Effector CD4-positive, alpha-beta T cell (primary cell): ENCODE measurements around the gene SDK1.

ENCODE experiments used
- DNase-seq: peaks from one replicate; pipeline ENCODE4 v3.0.0-alpha.2; 2020

SDK1 gene

DNA sequence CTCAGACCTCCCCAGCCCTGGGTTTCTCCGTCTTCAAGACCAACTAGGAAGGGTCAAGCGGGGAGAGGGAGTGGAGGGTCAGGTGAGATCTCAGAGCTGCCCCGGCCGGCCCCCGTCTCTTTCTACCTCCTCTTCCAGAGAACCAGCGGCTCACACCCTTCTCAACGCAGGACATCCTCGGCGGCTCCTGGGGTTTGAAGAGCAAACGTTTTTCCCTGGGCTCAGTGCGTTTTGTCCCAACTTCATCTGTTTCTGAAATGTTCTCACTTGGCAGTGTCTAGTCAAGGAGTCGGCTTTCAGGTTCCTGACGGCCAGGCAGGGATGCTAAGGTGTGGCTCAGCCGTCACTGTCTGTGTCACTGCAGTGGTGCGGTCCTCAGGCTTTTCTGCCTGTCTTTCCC, 964.6 kb downstream of the SDK1 start:
- no peak for DNase-seq

DNA sequence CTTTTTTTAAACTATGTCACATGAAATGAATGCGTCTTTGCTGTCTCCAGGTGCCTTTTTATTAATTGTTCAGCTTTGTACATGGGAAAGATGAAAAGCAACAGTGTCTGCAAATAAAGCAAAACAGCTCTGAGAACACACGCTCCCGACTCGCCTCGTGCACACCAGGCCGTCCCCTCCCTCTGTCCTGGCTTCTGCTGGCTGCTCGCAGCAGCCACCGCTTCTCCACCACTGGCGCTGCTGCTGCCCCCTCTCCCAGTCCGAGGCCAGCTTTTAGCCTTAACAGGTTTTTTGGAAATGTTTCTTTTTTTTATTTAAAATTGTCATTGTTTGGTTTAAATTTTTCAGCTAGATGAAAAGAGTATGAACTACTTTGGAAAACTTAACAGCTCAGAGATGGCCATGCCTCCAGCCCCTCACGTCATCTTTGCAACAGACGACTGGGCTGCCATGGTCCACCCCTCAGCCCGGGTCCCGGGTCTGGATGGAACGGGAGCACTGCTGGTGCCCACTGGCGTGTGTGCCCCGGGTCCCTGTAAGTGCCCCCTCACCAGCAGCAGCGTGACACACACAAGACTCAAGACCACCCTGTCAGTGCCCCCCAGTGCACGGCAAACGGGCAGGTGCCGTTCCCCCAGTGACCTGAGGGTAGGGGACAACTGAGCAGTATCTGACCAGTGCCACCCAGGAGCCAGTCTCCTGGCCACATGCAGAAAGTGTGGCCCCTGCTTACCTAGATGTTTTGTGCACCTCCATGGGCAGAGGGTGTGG, 965.4 kb downstream of the SDK1 start:
- no peak for DNase-seq

DNA sequence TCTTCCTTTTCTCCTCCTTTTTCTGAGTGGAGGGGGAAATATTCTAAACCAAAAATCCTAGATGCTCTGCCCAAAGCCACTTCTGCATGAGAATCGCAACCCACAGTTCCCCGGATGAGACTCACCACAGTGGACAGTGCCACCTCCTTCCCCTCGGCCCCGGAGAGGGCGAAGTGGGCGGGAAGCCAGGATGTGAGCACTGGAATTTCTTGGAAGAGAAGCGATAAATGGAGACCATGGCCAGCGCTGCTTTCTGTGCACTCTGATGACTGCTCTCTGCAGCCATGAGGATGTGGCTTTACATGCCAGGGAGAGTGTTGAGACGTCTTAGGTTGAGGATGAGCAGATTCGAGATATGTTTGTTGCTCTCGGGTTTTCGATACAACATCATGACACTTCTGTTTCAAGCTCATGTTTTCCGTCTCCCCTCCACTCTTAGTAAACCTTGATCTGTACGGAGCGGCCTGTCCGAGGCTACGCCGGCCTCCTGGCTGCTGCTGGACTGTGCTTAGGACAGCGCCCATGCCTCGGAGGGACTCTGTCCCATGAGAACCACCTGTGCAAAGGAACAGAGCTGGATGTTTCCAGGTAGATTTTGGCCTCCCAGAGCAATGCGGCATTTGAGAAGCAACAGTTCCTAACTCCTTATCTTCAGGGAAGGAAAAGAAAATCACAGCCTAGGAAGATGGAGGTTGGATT, 966.4 kb downstream of the SDK1 start:
- no peak for DNase-seq

DNA sequence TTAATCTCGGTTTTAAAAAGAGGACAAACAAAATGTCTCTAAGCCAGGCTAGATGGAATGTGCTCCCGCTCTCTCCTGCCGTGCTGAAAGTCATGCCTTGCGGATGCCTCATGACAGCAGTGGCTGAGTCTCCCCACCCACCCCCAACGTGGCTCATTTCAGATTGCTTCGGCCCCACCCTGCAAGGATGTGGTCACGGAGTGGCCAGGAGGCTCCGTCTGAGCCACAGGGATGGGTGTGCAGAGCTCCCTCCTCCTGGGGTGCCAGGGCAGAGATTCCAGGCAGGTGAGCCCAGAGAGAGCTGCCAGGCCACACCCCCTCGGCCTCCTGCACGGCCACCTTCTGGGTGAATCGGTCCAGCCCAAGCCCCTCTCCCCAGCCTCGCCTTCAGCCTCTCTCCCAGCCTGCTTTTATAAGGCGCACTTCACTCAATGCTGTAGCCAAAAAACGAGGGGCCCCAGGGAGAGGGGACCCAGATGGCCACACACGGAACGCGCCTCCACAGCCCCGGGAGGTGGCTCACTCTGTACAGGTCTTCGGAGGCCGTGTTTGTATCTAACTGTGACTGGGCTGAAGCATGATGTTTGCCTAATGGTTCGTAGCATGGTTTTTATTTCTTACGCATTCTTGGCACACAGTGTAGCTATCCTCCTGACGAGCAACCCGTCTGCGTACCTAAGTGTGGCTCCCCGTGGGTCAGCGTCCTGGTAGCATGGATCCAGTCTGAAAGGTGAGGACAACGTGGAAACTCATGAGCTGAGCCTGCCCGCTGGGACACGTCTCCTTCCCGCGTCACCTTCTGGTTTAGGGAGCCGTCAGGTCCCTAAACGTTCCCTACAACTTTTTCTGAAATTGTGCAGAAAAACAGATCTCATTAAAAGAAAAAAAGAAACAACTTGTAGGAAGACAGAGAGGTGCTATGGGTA, 967.3 kb downstream of the SDK1 start:
- DNase-seq, result no peak

DNA sequence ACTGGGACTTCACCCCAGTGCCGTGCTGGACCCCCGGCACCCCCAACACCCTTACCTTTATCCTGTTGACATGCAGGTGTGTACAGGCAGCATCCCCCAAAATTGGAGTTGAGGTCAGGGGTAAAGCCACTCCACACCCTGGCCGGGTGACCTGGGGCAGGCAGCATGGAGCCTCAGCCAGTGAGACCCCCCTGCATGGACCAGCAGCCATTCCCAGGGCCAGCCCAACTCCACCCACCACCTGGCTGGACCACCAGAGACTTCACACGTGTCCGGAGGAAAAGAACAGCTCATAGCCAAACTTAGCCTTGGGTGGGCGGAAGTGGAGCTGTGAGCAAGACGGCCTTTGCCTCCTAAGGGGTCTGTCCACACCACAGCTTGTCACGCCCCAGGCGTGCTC, 968.0 kb downstream of the SDK1 start:
- DNase-seq, result no peak

DNA sequence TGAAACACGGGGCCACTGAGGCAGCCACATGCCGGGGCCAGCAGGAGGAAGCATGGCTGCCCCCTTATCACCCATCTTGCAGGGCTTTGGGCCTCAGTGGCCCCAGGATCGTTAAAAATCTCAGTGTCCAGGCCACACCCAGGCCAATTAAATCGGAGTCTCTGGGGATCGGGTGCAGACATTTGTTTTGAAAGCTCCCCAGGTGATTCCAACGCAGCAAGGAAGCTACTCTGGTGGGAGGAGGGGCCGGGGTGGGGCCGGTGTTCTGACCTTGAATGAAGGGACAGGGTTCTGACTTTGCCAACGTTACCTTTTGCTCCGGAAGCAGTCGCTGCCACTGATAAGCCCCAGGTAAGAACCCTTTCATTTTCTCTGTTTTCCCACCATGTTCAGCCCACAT, 968.7 kb downstream of the SDK1 start:
- no peak for DNase-seq

DNA sequence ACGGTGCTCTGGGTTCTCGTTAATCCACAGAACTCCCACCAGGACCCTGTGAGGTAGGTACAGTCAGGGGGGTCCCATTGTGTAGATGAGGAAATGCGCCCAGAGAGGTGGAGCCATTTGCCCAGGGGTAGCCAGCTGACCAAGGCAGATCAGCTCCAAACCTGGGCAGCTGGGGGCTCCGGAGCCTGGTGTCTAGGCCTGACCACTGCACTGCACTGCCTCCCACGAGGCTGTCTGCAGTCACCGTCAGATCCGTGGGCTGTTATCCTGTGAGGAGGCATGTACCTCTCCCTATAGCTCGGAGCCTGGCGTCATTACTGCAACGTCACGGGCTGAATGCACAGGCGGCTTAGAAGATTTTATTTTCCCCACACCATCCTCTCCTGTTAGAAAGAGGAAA, 969.2 kb downstream of the SDK1 start:
- DNase-seq, result no peak

DNA sequence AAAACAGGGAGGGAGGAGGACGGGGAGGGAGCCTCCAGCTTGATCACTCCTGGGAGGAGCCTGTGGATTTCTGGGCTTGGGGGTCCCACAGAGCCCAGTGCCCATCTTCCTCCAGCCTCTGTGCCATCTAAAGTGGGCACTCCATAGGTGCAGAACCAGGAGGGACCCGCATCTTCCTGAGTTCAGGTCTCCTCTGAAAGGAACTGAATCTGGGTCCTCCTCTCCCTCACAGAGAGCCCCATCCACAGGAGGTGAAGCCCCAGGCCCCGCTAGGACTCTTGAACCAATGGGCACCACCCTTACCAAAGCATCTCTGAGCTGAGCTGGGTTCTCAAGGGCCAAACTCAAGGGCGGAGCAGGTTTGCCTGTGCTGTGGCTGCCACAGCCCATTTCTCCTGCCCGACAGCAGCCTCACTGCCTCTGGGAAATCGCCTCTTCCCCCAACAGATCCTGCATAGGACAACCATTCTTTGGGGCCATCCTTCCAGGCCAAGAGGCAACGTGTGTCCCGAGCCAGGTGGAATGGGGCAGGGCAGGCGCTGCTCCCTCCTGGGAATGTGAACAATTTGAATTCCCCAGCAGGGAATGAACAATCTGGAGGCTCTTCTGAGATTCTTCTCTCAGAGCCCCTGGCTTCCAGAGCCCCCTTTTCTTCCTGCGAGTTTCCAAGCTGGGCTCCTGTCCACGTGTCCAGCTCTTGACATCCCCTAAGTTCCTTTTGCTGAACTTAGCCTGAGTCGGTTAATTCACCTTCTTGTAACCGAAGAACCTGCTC, 970.1 kb downstream of the SDK1 start:
- no peak for DNase-seq

DNA sequence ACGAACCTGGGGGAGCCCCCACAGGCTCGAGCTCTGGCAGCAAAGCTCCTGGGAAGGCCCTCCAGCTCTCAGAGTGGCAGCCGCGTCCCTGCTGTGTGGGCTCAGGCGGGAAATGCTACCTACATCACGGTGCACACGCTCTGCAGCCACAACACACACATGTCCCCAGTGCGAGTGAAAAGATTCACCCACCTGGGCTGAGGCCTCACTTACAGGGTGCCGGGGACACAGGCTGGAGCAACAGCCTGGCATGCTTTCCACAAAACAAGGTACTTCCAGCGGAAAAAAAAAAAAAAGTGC, 970.6 kb downstream of the SDK1 start:
- DNase-seq, result no peak

DNA sequence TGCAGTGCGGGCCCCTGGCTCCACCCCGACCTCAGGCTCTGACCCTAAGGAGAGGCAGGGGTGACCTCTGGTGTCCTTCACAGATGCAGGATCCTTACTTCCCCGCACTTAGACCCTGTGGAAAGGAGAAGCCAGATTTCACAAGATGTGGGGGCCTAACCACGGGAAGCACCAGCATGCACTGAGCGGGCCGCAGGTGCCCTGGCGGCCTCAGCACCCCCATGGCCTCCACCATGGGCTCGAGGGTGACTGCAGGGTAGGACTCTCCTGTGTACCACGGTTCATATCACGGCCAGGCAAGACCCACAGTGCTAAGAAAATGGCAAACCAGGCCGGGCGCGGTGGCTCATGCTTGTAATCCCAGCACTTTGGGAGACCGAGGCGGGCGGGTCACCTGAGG, 971.1 kb downstream of the SDK1 start:
- no peak for DNase-seq

DNA sequence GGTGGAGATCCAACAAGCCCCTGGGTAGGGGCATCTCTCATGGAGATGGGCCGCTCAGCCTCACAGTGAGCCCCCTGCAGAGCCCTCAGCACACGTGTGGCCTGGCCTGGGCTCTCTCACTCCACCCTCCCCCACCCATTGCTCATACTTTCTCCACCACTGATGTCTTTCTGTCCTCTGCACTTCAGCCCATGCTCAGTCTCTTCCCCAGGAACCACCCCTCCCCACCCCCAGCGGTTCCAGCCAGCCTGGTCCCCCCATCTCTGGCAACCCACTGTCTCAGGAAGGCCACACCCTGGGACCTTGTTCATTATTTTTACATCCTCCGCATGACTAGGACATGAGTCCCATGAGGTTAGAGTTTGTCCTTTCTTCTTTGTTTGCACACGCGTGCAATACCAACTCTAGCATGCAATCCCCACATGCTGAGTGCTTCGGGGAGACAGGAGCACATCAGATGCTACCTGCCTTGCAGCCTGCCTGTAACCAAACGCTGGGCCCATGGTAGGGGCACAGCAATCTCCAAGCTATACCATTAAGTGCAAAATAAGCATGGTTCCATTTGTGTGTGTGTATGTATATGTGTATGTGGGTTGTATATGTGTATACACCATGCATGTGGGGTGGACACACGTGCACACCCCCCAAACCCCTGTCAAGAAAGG, 972.6 kb downstream of the SDK1 start:
- DNase-seq, result no peak

DNA sequence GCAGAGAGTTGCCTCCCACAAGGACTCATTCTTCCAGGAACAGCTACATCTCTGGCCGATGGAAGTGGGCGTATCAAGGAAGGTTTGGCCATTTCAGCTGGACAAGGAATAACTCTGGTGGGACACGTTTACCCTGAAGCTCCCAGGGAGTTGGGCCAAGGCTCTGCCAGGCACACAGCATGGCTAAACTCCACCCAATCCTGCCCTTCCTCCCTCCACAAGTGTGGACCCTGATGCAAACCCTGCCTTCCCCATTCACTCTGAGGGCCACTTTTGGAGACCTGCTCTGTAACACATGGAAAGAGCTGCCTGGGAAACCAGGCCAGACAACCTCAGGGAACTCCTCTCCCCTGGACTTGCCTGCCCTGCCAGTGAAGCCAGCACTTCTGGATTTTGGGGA, 973.2 kb downstream of the SDK1 start:
- no peak for DNase-seq

DNA sequence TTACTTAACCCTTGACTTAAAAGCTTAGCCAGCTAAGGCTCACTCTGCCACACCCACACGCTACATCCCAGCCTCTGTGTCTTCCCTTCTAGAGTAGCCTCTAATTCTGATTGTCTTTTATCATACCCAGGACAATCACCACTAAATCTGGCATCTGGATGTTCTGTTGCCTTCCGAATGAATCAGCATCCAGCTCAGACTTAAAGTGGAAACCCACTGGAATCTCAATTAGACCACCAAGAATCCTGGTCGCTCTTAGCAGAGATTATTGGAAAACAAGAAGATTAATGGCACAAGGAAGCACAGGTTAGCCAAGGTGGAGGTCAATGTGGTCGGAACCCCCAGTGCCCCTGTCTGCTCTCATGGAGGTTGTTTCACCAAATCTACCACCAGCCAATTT, 976.9 kb downstream of the SDK1 start:
- DNase-seq, result no peak

DNA sequence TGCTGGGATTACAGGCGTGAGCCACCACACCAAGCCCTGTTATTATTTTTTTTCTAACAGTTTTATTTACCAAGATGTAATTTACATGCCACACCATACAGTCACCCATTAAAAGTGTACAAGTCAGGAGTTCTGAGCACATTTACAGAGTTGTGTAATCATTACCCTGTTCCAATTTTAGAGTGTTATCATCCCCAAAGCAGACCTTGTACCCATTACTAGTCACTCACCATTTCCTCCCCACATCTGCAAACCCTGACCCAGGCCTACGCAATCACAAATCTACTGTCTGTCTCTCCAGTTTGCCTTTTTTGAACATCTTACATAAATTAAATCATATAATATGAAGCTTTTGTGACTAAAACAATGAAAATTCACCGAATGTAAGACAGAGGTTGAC, 978.2 kb downstream of the SDK1 start:
- no peak for DNase-seq

DNA sequence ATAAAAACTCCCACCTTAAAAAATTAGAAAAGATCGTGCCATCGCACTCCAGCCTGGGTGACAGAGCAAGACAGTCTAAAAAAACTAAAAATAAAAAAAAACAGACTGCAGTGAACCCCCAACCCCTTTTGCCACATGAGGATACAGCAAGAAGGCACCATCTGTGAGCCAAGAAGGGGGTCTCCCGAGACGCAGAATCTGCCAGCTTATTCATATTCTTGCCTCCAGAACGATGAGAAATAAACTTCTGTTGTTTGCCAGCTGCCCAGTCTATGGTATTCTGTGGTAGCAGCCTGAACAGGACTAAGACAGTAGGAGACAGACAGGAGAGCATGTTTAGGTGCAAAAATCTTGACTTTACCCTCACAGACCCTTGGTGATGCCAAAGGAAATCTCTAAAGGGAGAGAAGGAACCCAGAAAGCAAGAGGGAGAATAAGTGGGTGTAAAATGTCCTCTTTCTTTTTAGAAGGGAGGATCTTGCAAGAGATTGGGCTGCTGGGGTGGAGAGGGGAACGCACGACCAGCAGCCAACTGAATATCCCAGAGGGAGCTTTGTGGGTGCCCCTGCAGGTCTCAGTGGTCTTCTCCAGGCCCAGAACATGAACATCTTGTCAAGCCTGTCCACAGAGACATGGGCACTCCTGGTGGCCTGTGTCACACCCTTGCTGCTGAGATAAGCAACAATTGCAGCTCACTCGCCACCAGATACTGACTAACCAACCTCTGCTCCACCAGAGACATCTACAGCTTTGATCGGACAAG, 980.4 kb downstream of the SDK1 start:
- no peak for DNase-seq

DNA sequence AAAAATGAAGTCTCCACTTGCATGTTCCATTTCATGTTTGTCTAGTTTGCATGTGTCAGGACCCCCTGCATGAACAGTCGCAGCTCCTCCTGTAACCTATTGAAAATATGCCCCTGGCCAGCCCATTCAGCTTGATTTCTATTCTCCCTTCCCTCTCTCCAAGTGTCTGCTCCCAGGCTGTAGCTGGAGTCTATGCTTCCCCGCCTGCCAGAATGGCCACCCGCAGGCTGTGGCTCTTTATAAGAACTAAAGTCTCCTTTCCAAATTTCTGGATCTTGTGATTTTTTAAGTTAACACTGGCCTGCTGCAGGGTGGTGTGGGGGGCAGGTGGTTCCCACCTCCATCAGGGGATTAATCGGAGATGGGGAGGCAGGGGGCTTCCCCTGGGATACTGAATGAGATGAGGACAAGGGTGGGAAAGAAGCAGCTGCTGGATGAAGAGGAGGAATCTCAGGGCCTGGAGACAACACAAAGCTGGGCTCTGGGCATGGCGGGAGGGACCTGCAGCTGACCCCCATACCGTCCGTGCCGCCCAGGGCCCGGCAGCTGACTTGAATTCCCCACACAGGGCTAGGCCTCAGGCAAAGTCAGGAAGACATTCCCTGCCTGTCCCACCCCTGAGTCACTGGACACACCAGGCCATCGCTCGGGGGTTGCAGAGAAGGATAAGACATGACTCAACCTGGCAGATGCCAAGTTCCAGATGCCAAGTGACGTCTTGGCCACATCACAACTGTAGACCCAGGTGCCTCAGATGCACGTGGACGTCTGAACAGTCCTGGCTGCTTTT, 981.6 kb downstream of the SDK1 start:
- DNase-seq, result no peak

DNA sequence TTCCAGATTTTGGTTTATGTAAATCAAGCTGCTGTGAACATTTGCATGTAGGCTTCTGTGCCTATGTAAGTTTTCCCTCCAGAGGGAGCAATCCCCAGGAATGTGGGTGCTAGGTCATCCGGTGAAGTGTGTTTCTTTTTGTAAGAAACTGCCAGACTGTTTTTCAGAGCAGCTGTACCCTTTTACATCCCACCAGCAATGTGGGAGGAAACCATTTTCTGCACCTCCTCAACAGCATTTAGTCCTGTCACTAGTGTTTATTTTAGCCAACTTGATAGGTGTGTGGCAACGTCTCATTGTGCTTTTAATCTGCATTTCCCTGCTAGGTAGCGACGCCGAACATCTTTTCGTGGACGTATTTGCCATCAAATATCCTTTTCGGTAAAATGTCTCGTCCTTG, 985.3 kb downstream of the SDK1 start:
- DNase-seq, result no peak

DNA sequence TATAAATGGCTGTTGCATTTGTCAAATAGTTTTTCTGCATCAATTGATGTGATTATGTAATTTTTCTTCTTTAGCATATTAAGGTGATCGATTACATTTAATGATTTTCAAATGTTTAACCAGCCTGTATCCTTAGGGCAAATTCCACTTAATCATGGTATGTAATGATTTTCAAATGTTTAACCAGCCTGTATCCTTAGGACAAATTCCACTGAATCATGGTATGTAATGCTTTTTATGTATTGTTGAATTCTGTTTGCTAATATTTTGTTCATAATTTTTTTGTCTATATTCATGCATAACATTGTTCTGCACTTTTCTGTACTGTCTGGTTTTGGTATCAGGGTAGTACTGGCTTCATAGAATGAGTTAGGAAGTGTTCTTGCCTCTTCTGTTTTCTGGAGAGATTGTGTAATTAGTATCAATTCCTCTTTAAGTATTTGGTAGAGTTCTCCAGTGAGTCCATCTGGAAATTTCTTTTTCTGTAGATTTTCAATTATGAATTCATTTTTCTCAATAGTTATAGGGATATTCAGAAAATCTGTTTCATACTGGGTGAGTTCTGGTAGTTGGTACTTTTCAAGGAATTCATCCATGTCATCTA, 987.8 kb downstream of the SDK1 start:
- DNase-seq, result no peak

DNA sequence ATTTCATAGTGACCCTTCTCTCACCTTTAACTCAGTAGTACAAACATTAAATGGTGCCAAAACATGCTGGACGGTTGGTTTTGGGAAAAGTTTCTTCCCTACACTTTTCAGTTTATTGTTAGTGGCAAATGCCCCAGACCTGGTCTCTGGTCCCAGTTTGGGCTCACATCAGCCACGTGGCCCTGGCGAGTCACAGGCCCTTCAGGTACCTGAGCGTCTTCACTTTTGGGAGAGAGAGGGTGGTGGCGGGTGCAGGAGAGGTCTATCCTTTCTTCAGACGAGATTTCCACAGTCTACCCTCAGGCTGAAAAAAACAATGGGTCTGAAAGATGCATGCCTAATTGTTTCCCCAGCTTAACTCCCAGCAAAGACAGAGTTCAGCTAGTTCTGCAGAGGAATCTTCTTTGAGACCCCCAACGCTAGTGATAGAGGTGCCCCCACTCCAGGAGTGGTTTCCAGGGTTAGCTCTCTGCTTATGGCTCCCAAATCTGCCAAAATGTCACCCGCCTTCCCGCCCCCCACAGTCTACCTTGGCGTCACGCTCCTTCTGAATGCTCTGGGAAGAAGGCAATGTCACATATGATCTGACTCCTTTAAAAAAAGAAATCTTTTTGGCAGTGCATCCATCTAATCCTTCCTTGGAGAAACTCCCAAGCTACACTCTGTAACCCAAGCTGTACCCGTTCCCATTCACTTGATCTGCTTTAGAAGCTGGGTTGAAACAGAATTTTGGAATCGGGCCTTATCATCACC, 996.3 kb downstream of the SDK1 start:
- DNase-seq, result no peak

DNA sequence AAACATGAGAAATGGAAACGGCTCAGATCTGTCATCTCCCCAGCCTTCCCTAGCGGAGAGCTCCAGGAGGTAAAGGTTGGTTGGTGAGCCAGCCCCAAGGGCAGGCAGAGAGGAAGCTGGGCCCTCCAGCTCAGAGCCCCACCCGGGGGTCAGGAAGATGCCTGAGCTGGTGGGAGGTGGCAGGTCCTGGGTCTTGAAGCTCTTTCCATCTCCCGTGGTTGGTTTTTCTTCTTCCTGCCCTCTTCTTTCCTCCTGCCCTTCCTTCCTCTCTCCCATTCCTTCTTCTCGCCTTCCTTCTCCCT, 996.8 kb downstream of the SDK1 start:
- no peak for DNase-seq
